GM06990 (cell line): ENCODE measurements around the gene KRTAP19-3.

ENCODE experiments used
- DNase-seq: peaks from one replicate; pipeline ENCODE4 v3.0.0-alpha.2; 2011; ENCODE audit not compliant: insufficient read length; ENCODE audit errors: extremely low read depth
- H3K27me3 ChIP-seq: replicated peaks from 2 replicates; pipeline ENCODE4 v1.6.0; 2011; ENCODE audit warnings: low read length; ENCODE audit not compliant: control insufficient read depth, insufficient read depth
- H3K36me3 ChIP-seq: 2 replicates; pipeline ENCODE4 v1.5.1; 2011; ENCODE audit warnings: low read length; ENCODE audit not compliant: control insufficient read depth, insufficient read depth
- H3K4me3 ChIP-seq: replicated peaks from 2 replicates; pipeline ENCODE4 v1.5.1; 2011; ENCODE audit warnings: low read depth, mild to moderate bottlenecking, control low read depth, low read length
- CTCF ChIP-seq: IDR thresholded peaks from 2 replicates; pipeline ENCODE4 v1.5.1; 2011; ENCODE audit warnings: low read length, control low read depth, mild to moderate bottlenecking, inconsistent platforms; ENCODE audit not compliant: insufficient read depth, poor library complexity, severe bottlenecking

Gene KRTAP19-3

GRCh38 chr21:30447056-30447455 is 44.8 kb downstream of the KRTAP19-3 start:
- no peak overlapping the region for H3K4me3 ChIP-seq
- no peak for TF ChIP-seq CTCF
- no peak for DNase-seq

DNA sequence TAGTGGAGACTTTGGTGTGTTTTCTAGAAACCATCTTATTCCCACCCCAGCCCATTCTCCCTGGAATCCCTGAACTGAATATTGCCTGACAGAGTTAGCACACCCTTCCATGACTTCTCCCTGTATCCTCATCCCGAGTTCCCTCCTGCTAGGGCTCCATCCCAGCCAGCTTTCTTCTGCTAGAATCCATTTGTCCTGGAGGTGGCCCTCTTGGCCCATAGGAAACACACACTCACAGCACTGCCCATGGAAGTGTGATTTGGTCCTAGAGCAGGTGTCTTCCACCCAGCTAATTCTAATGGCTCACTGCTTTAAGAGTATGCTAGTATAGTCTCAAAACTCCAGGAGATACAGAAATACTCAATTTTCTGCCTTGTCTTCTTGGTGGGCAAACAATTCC is 47.6 kb downstream of the KRTAP19-3 start:
- no peak overlapping the region for H3K4me3 ChIP-seq
- TF ChIP-seq CTCF: no peak
- no peaks in the 10 kb centered on the region for H3K36me3 ChIP-seq
- H3K27me3 ChIP-seq: no peaks in the 10 kb centered on the region
- no peak for DNase-seq

More at GRCh38 chr21:30447056-30447455, 44.8 kb downstream of the KRTAP19-3 start:
- Histone ChIP-seq H3K27me3 (no peaks in the 10 kb centered on the region), H3K36me3 (no peaks in the 10 kb centered on the region)

DNA sequence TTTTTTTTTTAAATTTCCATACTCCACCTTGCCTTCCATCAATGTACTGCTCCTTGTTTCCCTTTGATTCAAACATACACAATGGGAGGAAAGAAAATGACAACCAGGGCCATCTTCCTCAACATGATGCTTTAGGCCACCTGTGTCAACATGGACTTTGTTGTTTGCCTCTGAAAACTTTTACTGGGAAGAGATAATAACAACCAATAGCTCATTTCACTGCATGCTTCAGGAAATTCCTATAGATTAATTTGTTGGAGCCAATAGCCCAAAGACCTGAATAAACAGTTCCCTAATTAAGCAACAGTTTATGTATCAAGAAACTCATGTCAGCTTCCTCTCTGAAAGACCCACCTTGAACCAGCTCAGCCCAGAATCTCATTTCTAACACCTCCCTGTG is 48.6 kb downstream of the KRTAP19-3 start:
- H3K27me3 ChIP-seq: no peaks in the 10 kb centered on the region
- no peak overlapping the region for H3K4me3 ChIP-seq
- H3K36me3 ChIP-seq: no peaks in the 10 kb centered on the region
- TF ChIP-seq CTCF: no peak
- DNase-seq: no peak
